ENCODE results near the gene ENG.

The ENG gene

DNA sequence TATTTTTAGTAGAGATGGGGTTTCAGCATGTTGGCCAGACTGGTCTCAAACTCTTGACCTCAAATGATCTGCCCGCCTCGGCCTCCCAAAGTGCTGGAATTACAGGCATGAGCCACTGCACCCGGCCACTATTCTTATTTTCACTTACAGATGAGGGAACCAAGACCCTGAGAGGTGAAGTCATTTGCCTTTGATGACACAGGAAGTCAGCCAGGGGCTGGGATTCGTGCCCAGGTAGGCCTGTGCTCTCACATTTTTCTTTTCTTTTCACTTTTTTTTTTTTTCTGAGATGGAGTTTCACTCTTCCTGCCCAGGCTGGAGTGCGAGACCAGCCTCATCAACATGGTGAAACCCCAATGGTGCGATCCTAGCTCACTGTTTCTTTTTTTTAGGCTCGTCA is 22.2 kb downstream of the ENG start:
- DNase-seq (ENCODE audit: low spot score), result no peak
- 0 out of 2 replicates have a peak overlapping the region, but pooled peaks have one; percentile 20 for H3K27ac ChIP-seq
- CTCF ChIA-PET, result no interaction called here
- POLR2A ChIA-PET (ENCODE audit: low non-redundant PET), result no interaction called here
- TF ChIP-seq, protein P1, sequence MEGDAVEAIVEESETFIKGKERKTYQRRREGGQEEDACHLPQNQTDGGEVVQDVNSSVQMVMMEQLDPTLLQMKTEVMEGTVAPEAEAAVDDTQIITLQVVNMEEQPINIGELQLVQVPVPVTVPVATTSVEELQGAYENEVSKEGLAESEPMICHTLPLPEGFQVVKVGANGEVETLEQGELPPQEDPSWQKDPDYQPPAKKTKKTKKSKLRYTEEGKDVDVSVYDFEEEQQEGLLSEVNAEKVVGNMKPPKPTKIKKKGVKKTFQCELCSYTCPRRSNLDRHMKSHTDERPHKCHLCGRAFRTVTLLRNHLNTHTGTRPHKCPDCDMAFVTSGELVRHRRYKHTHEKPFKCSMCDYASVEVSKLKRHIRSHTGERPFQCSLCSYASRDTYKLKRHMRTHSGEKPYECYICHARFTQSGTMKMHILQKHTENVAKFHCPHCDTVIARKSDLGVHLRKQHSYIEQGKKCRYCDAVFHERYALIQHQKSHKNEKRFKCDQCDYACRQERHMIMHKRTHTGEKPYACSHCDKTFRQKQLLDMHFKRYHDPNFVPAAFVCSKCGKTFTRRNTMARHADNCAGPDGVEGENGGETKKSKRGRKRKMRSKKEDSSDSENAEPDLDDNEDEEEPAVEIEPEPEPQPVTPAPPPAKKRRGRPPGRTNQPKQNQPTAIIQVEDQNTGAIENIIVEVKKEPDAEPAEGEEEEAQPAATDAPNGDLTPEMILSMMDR (conservative IDR thresholded peaks at IDR 0.05; ENCODE audit: low read depth), result no peak

DNA sequence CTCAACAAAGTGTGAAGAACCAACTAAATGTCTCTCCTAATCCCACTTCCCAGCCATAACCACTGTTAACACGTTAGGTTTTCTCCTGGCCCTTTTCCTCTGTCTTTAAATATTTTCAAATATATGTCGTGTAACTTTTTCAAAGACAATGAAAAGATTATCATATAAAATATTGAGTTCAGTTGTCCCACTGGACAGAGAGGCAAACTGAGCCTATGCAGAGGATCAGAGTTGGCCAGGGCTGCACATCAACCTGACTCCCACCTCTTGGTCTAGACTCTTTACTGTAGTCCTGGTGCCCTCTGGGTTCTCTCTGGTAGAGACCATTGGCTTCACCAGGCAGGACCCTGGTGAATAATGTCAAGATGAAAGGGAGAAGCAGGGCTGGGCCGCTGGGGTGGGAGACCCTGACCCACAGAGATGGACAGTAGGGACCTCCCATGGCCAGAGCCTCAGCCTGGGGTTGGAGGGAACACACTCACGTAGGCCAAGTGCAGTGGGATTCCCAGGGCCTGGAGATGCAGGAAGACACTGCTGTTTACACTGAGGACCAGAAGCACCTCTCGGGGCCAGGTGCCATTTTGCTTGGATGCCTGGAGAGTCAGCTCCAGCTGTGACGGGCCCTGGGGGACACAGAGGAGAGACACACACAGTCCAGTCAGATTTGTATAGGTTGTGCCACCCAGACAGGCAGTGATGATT is 25.1 kb downstream of the ENG start:
- TF ChIP-seq, protein P1 (conservative IDR thresholded peaks at IDR 0.05; ENCODE audit: low read depth), result no peak
- H3K27ac ChIP-seq, result peak overlapping the region; percentile 17
- DNase-seq (ENCODE audit: low spot score), result no peak
- ChIA-PET POLR2A (ENCODE audit: low non-redundant PET) (interaction anchor here (0.7 kb wide), 1 partner anchor 40 kb away, joined by 3 read pairs; no protein-coding TSS in a partner anchor), CTCF (interaction anchor here (1.1 kb wide), 1 partner anchor 40 kb away, joined by 3 read pairs; no protein-coding TSS in a partner anchor)

DNA sequence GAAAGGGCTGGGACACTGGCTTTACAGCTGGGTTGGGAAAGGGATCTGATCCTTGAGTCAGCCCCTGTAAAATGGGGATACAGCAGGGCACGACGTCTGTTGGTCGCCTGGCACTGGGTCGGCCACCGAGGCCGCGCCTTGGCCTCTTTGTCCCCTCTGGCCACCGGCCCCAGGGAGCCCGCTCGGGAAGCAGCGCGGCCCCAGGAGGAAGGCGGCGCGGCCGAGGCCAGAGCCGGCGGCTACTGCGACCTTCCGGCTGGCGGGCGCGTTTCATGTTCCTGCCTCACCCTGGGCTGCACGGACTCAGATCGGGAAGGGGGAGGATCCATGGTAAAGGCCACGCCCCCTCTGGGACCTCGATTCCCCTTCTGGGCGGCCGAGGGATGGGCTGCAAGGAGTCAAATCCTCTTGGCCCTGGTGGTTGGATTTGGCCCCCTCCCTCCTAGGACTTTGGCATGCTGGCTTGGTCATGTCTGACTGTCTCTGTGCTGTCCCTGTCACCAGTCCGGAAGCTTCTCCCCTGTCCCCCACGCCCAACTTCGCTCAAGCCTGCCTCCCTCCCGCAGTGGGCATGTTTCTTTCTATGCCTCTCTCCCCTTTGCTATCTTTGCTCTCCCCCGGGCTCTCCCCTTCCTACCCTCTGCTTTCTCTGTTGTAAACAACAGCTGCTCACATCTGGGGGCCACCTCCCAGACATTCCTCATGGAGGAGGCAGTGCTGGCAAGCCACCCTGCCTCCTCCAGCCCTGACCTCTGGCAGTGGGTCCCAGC is 26.0 kb downstream of the ENG start:
- CTCF ChIA-PET, result interaction anchor here (1.0 kb wide), 1 partner anchor 41 kb away, joined by 5 read pairs; no protein-coding TSS in a partner anchor
- H3K27ac ChIP-seq, result peak overlapping the region; percentile 18
- DNase-seq (ENCODE audit: low spot score), result peak; percentile 57
- TF ChIP-seq, protein P1 (conservative IDR thresholded peaks at IDR 0.05; ENCODE audit: low read depth), result no peak
- POLR2A ChIA-PET (ENCODE audit: low non-redundant PET), result no interaction called here

DNA sequence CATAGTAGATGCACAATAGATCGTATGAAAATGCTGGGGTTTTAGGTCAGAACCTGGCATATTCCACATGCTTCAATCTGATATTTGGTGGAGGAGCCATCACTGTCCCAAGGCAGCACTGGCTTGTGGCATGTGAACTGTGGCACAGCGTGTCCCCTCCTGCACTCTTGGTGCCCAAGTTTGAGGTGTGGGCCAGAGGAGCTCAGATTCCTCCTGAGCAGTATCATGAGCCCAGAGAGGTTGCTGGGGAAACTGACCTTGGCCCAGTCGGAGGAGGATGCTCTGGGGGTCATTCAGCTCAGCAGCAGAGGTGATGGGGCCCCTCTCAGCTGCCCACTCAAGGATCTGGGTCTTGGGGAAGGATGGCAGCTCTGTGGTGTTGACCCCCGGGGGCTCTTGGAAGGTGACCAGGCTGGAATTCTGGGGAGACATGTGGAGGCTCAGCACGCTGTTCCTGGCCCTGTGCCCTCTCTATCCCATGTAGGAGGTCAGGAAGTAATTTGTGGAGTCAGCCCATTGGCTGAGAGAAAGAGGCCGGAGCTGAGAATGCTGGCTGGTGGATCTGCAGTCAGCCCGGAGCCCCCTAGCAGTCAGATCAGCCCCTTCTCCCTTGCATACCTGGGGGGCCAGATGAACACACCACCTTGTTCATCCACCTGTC is 28.1 kb downstream of the ENG start:
- DNase-seq (ENCODE audit: low spot score), result no peak
- CTCF ChIA-PET, result interaction anchor here (0.6 to 0.7 kb wide), 2 partner anchors 9 to 29 kb away, joined by 3 read pairs; no protein-coding TSS in a partner anchor
- POLR2A ChIA-PET (ENCODE audit: low non-redundant PET), result interaction anchor here (0.6 kb wide), 1 partner anchor 88 kb away, joined by 3 read pairs; no protein-coding TSS in a partner anchor

GRCh38 chr9:127825319-127826051 is 29.0 kb downstream of the ENG start:
- H3K27ac ChIP-seq, result peak overlapping the region; percentile 31
- POLR2A ChIA-PET (ENCODE audit: low non-redundant PET), result no interaction called here
- no peak for DNase-seq (ENCODE audit: low spot score)
- TF ChIP-seq, protein P1 (conservative IDR thresholded peaks at IDR 0.05; ENCODE audit: low read depth), result no peak; the same call in 1 of the 2 replicates
- CTCF ChIA-PET, result interaction anchor here (1.0 to 1.1 kb wide), 2 partner anchors 23 to 90 kb away, joined by 4 read pairs; partner anchors contain the start of genes FPGS and TOR2A

More for the DNA sequence above, 28.1 kb downstream of the ENG start:
- H3K27ac ChIP-seq, result peak overlapping the region; percentile 31
- TF ChIP-seq, protein P1 (conservative IDR thresholded peaks at IDR 0.05; ENCODE audit: low read depth), result no peak
